Activated T-cell treated with anti-CD3 and anti-CD28 coated beads, Interleukin-2, amount 50 U/mL, for 1 hour (primary cell): ENCODE results near the gene MBNL1.
"Not testable (repeated sequence)": the region's sequence is repeated elsewhere in the genome, so short reads cannot be mapped to it uniquely, and the experiment has no call there.

Experiments used
- DNase-seq: peaks from one replicate; pipeline ENCODE4 v3.0.0-alpha.2; 2020

MBNL1 gene

GRCh38 chr3:152355744-152356665, 87.3 kb downstream of the MBNL1 start:
- DNase-seq = no peak

- no peak for DNase-seq
These were observed 88.1 kb downstream of the MBNL1 start for GRCh38 chr3:152356870-152357276.

- no peak for DNase-seq
These were observed 88.9 kb downstream of the MBNL1 start for GRCh38 chr3:152357587-152357986.

- DNase-seq = no peak
These were observed 90.9 kb downstream of the MBNL1 start for GRCh38 chr3:152359385-152360248.

- DNase-seq = no peak
These were observed 91.6 kb downstream of the MBNL1 start for GRCh38 chr3:152360302-152360701.

- no peak for DNase-seq
These were observed 92.2 kb downstream of the MBNL1 start for GRCh38 chr3:152360966-152361365.

GRCh38 chr3:152362086-152362485, 93.4 kb downstream of the MBNL1 start:
- no peak for DNase-seq

- no peak for DNase-seq
These were observed 95.5 kb downstream of the MBNL1 start for GRCh38 chr3:152364237-152364636.

- no peak for DNase-seq
These were observed 96.4 kb downstream of the MBNL1 start for GRCh38 chr3:152365126-152365525.

GRCh38 chr3:152365766-152366593, 97.3 kb downstream of the MBNL1 start:
- no peak for DNase-seq

GRCh38 chr3:152367192-152367591, 98.5 kb downstream of the MBNL1 start:
- not testable (repeated sequence) for DNase-seq

GRCh38 chr3:152372633-152373032, 103.9 kb downstream of the MBNL1 start:
- not testable (repeated sequence) for DNase-seq

GRCh38 chr3:152373379-152373778, 104.7 kb downstream of the MBNL1 start:
- DNase-seq = no peak

GRCh38 chr3:152374262-152374990, 105.7 kb downstream of the MBNL1 start:
- DNase-seq = no peak

GRCh38 chr3:152375546-152375945, 106.8 kb downstream of the MBNL1 start:
- DNase-seq = no peak

GRCh38 chr3:152376351-152377183, 107.8 kb downstream of the MBNL1 start:
- no peak for DNase-seq

GRCh38 chr3:152377184-152377570, 108.4 kb downstream of the MBNL1 start:
- no peak for DNase-seq

- DNase-seq = no peak
These were observed 110.8 kb downstream of the MBNL1 start for GRCh38 chr3:152379415-152380042.

GRCh38 chr3:152380043-152380442, 111.3 kb downstream of the MBNL1 start:
- DNase-seq = no peak

- DNase-seq = no peak
These were observed 113.2 kb downstream of the MBNL1 start for GRCh38 chr3:152381881-152382295.
